ENCODE results near the gene HAVCR1. TPM values are rescaled to one million over a fixed set of nuclear protein-coding genes. Genes with fewer than 3 reads are reported as not detected.
"Not testable (repeated sequence)": the region's sequence is repeated elsewhere in the genome, so short reads cannot be mapped to it uniquely, and the experiment has no call there.

The HAVCR1 gene
- total and polyA plus RNA-seq, 8 donors = 0.21 to 0.92 (median 0.38) TPM; not detected in 1

DNA sequence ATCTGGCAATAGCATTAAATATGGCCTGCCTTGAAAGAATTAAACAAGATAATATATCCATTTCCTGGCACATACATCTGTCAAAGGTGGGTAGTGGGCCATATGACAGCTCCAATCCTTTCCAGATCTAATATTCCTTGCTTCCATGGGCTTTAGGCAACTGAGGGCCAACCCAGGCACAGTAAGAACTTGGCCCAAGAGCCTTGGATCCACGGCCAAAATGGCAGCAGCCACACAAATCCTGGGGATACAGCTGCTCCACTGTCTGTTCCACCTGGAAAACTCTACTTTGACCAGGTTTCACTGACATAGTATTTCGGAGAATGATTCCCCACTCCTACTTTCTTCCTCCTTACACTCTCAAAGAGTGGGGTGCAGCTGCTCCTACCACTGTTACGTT is 13.3 kb downstream of the HAVCR1 start:
- DNase-seq = no peak
- no peaks in the 10 kb centered on the region for H3K4me1 ChIP-seq
- no peak for ATAC-seq

DNA sequence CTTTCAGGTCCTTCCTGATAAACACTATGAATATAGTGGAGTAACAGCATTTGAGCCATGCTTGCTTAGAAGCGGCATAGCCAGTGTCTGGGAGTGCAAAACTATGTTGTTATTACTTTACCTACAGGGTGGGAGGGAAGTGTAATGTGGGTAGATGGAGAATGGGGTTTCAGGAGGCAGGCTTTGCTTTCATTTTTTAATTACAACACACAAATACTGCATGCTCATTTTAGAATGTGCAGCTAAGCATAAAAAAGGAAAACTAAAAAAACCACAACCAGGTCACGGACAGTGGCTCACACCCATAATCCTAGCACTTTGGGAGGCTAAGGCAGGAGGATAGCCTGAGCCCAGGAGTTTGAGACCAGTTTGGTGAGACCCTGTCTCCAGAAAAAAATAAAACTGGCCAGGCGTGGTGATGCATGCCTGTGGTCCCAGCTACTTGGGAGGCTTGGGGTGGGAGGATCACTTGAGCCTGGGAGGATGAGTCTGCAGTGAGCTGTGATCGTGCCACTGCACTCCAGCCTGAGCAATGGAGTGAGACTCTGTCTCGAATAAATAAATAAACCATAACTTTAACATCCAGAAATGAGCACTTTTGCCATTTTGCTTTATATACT is 20.2 kb downstream of the HAVCR1 start:
- ATAC-seq = no peak
- TF ChIP-seq, protein P1, sequence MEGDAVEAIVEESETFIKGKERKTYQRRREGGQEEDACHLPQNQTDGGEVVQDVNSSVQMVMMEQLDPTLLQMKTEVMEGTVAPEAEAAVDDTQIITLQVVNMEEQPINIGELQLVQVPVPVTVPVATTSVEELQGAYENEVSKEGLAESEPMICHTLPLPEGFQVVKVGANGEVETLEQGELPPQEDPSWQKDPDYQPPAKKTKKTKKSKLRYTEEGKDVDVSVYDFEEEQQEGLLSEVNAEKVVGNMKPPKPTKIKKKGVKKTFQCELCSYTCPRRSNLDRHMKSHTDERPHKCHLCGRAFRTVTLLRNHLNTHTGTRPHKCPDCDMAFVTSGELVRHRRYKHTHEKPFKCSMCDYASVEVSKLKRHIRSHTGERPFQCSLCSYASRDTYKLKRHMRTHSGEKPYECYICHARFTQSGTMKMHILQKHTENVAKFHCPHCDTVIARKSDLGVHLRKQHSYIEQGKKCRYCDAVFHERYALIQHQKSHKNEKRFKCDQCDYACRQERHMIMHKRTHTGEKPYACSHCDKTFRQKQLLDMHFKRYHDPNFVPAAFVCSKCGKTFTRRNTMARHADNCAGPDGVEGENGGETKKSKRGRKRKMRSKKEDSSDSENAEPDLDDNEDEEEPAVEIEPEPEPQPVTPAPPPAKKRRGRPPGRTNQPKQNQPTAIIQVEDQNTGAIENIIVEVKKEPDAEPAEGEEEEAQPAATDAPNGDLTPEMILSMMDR (IDR thresholded peaks at IDR 0.05) = no peak

More for the DNA sequence above, 13.3 kb downstream of the HAVCR1 start:
- Histone ChIP-seq H3K27me3 (no peaks in the 10 kb centered on the region), H3K36me3 (no peaks in the 10 kb centered on the region), H3K27ac (no peak overlapping the region), H3K9me3 (no peaks in the 10 kb centered on the region), H3K4me3 (no peak overlapping the region)
- TF ChIP-seq, protein P1 (IDR thresholded peaks at IDR 0.05) = no peak
- intact Hi-C loops (cut with DNase I) = no loop called here

DNA sequence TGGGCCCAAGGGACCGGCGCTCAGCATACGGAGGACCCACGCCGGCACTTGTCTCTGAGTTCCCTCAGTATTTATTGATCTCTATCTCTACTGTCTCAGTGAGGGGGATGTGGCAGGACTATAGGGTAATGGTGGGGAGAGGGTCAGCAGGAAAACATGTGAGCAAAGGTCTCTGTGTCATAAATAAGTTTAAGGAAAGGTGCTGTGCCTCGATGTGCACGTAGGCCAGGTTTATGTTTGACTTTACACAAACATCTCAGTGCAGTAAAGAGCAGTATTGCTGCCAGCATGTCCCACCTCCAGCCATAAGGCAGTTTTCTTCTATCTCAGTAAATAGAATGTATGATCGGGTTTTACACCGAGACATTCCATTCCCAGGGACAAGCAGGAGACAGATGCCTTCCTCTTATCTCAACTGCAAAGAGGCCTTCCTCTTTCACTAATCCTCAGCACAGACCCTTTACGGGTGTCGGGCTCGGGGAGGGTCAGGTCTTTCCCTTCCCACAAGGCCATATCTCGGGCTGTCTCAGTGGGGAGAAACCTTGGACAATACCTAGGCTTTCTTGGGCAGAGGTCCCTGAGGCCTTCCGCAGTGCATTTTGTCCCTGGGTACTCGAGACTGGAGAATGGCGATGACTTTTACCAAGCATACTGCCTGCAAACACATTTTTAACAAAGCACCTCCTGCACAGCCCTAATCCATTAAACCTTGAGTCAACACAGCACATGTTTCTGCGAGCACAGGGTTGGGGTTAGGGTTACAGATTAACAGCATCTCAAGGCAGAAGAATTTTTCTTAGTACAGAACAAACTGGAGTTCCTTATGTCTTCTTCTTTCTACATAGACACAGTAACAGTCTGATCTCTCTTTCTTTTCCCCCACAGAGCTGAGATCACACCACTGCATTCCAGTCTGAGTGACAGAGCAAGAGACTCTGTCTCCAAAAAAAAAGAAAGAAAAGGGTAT is 24.5 kb downstream of the HAVCR1 start:
- intact Hi-C loops (cut with DNase I); H3K4me3 ChIP-seq; H3K36me3 ChIP-seq; H3K4me1 ChIP-seq; ATAC-seq; H3K27ac ChIP-seq; H3K9me3 ChIP-seq; DNase-seq; H3K27me3 ChIP-seq: not testable (repeated sequence)

More for the DNA sequence above, 20.2 kb downstream of the HAVCR1 start:
- intact Hi-C loops (cut with DNase I) = no loop called here
- Histone ChIP-seq H3K4me1 (no peaks in the 10 kb centered on the region), H3K9me3 (no peaks in the 10 kb centered on the region), H3K36me3 (no peaks in the 10 kb centered on the region), H3K27me3 (no peaks in the 10 kb centered on the region), H3K27ac (no peak overlapping the region), H3K4me3 (no peak overlapping the region)
- no peak for DNase-seq

DNA sequence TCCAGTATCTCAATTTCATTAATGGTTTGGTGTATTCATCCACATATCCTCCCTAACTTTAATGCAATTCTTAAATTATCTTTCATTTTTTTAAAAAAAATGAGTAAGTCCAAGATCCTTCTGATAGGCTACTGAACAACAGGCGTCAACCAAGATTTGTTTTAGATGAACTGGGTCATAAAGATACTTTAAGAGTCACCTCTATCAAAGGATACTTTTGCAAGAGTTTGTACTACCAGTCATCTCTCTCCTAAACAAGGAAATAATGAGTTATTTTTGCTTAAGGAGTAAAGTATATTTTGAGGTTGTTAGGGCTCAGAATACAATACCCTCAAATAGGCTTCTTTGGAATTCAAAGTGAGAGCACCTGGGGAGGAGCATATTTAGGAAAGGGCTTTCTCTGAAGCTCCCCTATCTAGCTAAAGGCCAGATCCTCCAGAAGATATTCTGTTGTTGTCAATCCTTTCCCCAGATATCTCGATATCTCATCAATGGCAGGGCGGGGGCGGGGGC is 25.8 kb downstream of the HAVCR1 start:
- H3K36me3 ChIP-seq = no peaks in the 10 kb centered on the region
- H3K4me3 ChIP-seq = no peak overlapping the region
- no peaks in the 10 kb centered on the region for H3K27me3 ChIP-seq
- TF ChIP-seq, protein P1 (IDR thresholded peaks at IDR 0.05) = no peak
- no peaks in the 10 kb centered on the region for H3K9me3 ChIP-seq
- H3K4me1 ChIP-seq = no peaks in the 10 kb centered on the region
- no peak for DNase-seq
- intact Hi-C loops (cut with DNase I) = no loop called here
- no peak overlapping the region for H3K27ac ChIP-seq
- ATAC-seq = no peak

DNA sequence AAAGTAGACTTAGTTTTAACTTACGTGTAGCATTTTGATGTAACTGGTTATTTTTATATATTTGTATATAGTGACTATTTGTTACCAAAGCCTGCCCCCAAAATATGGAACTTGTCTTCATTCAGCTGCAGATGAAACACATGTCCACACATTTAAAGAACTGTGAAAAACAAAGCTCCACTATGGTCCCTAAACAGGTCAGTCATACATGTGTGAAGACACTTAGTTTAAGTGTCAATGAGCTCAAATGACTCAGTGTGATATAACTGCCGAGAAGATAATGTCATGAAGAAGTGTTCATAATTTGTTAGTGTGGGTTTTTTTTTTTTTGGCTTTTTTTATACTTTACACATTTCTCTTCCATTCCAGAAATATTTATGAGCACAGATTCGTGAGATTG is 28.2 kb downstream of the HAVCR1 start:
- ATAC-seq = no peak

More for the DNA sequence above, 28.2 kb downstream of the HAVCR1 start:
- no peak for DNase-seq
- H3K9me3 ChIP-seq = no peaks in the 10 kb centered on the region
- no peaks in the 10 kb centered on the region for H3K36me3 ChIP-seq
- intact Hi-C loops (cut with DNase I) = no loop called here
- H3K4me1 ChIP-seq = no peaks in the 10 kb centered on the region
- H3K27ac ChIP-seq = no peak overlapping the region
- TF ChIP-seq, protein P1 (IDR thresholded peaks at IDR 0.05) = no peak
- H3K27me3 ChIP-seq = no peaks in the 10 kb centered on the region
- H3K4me3 ChIP-seq = no peak overlapping the region

All from left lung (tissue), 10 donors.